DMS153 treated with DMSO at 0.1 percent for 48 hours (cell line): ENCODE data around the gene STARD7.

Source experiments
- DNase-seq: peaks from one replicate; lab custom pipeline; 2025; ENCODE audit not compliant: unreplicated experiment; lab: John Stamatoyannopoulos, UW

Gene STARD7

DNA sequence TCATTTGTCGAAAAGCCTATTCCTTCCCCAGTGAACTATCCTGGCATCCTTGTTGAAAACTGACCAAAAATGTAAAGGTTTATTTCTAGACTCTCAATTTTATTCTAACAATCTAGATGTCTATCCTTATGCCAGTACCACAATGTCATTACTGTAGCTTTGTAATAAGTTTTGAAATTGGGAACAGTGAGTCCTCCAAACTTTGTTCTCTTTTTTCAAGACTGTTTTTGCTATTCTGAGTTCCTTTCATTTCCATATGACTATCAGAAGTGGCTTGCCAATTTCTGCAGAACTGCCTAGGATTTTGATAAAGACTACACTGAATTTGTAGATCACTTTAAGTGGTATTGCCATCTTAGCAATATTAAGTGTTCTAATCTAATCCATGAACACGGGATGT lies 9.7 kb downstream of the STARD7 start:
- no peak for DNase-seq

DNA sequence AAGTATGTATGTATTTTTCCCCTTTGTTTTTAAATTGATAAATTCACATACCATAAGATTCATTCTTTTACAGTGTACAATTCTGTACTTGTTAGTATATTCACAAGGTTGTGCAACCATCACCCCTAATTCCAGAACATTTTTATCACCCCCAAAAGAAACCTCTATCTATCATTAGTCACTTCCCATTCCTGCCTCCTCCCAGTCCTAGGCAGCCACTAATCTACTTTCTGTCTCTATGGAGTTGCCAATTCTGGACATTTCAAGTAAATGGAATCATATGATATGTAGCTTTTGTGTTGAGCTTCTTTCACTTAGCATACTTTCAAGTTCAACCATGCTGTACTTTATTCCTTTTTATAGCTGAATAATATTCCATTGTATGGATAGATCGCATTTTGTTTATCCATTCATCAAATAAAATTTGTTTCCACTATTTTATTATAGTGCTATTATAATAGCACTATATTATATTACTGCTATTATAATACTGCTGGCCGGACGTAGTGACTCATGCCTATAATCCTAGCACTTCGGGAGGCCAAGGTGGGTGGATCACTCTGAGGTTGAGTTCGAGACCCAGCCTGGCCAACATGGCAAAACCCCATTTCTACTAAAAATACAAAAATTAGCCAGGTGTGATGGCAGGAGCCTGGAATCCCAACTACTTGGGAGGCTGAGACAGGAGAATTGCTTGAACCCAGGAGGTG lies 10.9 kb downstream of the STARD7 start:
- DNase-seq = no peak

DNA sequence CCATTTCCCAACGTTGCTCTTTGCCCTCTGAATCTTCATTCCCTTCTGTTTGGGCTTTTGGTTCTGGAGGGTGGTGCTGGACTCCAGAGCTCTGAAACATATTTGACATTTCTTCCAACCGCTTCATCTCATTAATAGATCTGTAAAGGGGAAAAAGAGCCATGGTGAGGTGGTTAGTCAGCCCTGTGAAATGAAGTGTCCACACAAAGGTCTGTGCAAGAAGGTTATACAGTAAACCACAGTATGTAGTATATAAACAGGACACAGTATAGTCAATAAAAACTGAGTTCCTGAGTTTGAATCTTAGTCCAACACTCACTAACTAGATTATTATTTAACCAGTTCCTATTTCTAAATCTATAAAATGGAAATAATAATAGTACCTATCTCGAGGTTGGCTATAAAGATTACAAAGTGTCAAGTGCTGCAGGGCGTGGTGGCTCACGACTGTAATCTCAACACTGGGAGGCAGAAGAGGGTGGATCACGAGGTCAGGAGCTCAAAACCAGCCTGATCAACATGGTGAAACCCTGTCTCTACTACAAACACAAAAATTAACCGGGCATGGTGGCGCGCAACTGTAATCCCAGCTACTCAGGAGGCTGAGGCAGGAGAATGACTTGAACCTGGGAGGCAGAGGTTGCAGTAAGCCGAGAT lies 13.1 kb downstream of the STARD7 start:
- DNase-seq = no peak

DNA sequence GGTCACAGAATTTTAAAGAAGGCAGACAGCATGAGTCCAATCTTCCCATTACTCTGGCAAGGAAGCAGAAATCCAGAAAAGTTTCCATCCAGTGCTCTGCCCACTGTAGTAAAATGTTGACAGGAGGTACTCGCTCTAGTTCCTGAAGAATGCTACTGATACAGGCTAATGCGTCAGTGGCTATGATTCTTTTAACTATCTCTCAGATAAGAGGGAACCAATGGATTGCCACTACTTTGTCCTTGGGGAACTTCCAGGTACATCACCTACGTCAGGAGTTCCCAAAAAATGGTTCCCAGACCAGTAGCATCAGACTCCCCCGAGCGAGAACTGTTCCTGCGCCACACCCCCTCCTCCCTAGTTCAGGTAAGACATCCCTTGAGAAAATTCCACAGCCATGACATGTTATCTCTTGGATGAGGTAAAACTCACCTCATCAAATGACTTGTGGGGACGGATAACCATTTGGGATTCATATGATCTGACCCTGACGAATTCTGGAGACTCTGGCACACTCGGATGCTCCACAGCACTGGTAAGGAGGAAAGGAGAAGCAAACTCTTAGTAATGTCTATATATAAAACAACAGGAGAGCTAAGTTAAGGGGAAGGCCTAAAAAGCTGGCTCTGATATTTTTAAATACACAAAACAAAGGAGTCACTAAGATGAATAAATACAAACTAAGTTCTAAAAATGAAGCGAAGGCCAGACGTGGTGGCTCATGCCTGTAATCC lies 16.5 kb downstream of the STARD7 start:
- DNase-seq = no peak

DNA sequence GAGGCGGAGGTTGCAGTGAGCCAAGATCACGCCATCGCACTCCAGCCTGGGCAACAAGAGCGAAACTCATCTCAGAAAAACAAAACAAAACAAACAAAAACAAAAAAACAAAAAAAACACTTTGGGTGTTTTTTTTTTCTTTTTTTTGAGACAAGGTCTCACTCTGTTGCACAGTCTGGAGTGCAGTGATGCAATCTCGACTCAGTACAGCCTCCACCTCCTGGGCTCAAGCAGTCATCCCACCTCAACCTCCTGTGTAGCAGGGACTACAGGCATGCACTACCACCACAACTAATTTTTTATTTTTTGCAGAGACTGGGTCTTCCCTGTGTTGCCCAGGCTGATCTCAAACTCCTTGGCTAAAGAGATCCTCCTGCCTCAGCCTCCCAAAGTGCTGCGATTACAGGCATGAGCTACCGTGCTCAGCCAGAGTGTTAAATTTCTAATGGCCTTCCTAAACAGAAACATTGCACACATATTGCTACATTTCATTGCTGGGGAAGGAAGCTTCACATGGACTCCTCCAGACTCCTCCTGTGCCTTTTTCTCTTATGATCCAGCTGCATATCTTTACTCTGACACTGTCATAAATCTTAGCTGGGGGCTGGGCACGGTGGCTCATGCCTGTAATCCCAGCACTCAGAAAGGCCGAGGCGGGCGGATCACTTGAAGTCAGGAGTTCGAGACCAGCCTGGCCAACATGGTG lies 19.7 kb downstream of the STARD7 start:
- no peak for DNase-seq

DNA sequence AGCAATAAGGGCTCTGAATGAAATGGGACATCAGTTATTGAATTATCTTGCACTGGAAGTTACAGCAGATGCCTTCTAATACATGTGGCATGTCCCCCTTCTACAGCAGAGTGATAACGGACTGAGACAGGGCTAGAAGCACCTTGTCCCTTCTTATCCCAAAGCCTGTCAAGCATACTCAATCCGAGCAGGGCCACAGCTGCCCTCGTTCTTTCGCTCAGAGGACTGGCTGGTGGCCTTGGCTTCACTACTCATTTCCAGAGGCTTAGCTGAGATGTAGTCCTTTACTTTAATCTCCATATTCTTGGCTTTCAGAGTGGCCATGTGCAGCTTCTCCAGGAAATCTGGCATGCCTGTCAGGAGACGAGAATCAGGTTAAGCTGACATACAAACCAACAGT lies 22.1 kb downstream of the STARD7 start:
- no peak for DNase-seq

DNA sequence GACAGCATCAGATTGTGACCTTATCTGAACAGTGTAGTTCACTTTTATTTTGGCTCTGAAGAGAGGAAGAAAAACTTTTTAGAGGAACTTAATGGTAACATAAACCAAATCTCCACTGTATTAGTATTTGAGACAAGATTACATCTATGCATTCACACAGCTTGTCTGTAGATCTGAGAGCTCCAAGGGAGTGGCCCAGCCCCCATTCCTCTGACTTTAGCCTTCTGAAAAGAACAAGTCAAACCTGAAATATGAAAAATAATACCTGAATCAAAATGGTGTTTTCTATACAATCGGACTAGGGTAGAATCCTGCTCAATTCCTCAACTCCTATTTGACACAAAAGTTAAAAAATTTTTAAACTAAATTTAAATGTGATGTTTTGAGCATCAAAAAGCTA lies 23.1 kb downstream of the STARD7 start:
- no peak for DNase-seq

DNA sequence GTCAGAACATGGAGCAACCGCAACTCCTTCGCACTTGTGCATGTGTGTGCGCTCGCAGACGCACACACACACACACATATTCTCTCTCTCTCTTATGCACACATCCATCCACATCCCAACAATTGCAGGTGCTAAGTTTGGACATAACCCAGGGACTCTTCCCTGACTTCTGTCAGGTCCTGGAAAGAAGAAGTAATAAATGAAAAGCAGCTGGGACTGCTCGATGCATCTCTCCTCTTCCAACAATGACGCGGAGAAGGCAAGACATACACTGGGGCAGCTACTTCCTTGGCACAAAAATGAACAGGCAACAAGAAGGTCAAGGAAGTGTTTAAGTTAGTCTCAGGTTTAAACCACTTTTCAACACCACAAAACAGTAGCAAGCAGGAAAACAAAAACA lies 23.6 kb downstream of the STARD7 start:
- DNase-seq = no peak

DNA sequence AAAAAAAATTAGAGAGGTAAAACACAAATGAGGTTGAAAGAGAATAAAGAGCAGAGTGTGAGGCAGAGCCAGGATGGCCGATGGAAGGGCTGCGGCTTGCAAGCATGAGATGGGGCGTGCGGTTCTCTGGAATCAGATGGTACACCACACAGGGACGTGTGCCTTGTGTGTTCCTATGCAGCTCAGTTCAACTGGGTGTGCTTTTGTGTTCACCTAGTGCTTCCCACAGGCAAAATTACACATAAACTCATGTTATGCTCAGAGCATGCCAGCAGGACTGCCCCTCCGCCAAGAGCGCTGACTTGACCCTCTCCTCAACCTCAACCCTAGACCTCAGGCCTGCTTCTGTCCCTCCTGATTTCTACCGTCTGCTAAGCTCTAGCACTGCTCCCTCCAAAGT lies 24.4 kb downstream of the STARD7 start:
- DNase-seq = no peak

DNA sequence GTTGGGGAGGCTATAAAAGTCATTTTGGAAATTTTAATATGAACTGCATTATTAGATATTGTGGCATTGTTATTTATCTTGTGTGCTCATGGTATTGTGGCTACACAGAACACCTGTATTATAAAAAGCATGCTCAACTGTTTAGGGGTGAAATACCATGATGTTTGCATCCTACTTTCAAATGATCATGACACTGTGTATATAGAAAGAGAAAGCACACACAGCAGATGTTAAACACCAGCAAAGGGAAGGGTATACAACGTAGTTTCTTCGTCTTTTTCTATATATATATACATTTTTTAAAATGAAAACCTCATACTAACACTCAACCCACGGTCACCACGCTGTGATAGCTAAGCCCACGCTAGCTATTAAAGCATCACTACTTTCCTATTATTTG lies 27.1 kb downstream of the STARD7 start:
- DNase-seq = no peak

DNA sequence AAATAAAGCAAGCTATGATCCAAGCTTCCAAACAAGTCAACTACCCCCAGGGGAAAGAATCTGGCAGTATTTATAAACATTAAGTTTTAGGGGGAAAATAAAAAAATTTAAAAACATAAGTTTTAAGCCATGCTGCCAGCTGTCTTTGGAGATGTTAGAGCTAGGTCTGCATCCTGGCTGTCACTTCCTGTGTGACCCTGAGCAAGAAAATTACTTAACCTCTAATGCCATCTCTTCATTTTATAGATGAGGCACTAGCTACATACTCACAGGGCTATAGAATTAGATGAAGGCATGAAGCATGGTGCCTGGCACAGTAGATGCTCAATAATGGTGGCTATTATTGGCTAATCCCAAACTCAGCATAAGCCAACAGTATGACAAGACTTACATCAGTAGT lies 28.1 kb downstream of the STARD7 start:
- DNase-seq = no peak

DNA sequence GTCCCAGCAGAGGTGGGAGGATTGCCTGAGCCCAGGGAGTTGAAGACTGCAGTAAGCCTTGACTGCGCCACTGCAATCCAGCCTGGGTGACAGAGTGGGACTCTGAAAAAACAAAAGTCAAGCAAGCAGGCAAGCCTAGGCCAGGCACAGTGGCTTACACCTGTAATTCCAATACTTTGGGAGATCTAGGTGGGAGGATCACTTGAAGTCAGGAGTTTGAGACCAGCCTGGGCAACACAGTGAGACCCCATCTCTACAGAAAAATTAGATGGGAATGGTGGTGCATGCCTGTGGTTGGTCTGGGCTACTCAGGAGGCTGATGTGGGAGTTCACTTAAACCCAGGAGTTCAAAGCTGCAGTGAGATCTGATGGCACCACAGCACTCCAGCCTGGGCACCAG lies 28.6 kb downstream of the STARD7 start:
- no peak for DNase-seq

DNA sequence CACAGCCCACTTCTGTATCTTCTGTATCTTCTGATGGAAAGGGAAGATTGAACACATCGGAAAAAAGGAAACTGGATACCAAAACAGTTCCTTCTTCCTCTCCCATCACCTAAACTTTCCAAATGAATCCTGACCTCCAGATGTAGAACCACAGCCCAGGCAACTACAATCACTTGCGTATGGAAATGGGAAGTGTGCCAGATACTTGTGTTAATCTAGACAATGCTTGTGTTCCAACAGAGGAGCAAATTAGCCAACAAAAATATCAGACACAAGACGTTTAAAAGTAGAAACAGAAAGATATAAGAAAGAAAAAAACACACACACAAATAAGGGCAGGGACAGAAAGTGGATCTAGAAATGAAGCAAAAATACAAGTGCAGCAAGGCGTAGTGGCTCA lies 32.0 kb downstream of the STARD7 start:
- no peak for DNase-seq

DNA sequence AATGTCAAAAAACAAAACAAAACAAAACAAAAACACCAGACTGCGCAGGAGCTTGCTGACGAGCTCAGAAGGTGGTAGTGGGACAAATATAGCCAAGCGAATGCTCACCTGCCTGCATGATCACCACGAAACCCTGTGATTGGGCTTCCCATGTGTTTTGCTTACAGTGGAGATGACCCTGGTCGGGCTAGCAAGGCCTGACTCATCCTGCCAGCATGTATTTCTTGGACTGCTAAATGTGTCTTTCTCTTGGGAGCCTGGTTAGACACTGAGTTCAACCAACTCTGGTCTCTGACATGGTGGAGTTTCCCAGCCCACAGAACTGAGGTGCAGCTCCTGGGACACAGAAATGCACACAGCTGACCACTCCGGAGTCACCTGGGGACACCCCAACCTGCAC lies 32.7 kb downstream of the STARD7 start:
- no peak for DNase-seq

DNA sequence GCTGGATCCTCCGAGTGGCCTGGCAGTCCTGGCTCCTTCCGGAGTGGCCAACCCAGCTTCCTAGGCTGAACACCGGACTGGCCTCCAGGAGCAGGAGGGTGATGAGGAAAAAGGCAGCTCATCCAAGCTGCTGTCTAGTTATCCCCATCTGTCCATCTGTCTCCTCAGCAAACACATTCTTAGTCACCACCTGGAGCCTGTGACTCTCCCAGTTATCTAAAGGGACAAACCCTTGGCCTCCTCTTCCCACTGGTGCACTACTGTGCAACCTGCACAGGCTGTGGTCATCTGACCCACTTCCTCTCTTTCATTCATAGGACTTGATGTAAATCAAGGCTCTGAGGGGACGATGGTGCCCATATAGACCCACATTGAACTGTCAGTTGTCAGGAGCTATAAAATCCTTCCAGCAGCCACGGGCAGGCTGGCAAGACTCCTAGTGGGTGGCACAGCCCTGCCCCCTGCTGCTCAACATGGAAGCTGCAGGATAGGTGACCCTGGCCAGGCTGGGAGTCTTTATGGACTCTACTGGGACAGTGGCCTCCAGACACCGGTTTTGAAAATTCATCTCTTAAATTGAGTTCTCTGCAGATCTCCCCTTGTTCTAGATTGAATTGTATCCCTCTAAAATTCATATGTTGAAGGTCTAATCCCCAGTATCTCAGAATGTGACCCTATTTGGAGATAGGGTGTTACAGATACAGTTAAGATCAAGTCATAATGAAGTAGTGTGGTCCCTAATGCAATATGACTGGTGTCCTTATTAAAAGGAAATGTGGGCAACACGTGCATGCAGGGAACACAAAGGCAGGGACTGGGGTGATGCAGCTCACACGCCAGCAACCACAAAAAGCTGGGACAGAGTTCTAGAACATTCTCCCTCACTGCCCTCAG lies 34.1 kb downstream of the STARD7 start:
- DNase-seq = peak; percentile 33

DNA sequence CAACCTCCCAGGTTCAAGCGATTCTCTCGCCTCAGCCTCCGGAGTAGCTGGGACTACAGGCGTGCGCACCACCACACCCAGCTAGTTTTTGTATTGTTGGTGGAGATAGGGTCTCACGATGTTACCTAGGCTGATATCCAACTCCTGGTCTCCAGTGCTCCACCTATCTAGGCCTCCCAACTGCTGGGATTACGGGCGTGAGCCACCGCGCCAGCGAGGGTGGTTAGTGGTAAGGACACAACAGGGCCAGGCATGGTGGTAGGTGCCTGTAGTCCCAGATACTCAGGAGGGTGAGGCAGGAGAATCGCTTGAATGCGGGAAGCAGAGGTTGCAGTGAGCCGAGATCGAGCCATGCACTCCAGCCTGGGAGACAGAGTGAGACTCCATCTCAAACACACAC lies 36.8 kb downstream of the STARD7 start:
- no peak for DNase-seq

DNA sequence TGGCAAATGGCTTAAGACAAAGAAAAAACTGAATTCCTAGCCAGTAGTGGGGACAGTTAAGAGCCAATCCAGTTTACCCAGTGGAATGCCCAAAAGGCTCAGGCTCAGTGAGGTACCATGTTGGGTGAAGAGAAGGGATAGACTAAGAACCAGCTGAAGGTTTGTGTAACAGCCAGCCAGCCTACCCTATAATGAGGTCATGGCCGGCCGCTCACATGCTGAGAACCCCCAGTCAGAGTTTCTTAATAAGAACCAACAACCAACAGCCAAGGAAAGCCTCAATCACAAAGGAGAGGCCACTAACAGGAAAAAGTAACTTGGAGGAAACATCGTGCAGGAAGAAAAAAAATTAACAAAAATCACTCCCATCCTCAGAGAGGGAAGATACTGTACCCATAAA lies 38.0 kb downstream of the STARD7 start:
- DNase-seq = no peak

DNA sequence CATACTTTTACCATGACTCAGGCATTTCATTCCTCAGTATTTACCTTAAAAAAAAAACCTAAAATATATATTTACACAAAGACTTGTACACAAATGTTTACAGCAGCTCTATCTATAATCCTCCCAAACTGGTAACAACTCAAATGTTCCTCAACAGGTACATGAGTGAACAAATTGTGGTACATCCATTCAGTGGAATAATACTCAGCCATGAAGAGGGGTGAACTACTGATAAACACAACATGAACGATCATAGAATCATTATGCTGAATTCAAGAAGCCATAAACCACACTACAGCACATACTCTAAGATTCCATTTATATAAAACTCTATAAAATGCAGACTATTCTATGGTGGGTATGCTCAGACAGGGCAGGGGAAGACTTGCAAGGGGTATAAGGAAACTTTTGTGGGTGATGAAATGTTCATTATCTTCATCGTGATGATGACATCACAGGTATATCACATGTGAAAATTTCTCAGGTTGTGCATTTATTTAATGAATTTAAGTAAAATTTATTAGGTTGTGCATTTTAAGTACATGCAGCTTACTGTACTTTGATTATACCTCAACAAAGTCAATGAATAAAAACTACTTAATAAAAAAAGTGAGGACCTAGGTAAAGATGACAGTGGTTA lies 38.6 kb downstream of the STARD7 start:
- no peak for DNase-seq

DNA sequence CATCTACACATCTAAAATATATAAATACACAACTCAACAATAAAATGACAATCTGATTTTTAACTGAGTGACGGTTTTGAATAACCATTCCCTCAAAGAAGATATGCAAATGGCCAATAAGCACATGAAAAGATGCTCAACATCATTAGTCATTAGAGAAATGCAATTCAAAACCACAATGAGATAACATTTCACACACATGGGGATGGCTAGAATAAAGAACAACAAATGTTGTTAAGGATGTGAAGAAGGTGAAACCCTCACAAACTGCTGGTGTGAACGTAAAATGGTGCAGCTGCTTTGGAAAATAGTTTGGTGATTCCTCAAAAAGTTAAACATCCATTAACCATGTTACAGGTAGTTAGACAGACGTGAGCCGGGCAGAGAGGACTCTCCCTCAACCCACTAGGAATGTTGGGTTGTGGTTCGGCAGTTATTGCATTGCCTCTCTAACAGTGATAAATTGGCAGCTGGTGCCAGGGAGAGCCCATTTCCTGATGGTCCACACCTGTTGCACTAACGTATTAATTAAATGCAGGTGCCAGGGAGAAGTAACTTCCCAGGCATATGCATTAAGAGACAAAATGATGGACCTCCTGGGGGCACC lies 41.1 kb downstream of the STARD7 start:
- DNase-seq = no peak
